Measurements from ENCODE around the gene CD44.

CD44 gene

DNA sequence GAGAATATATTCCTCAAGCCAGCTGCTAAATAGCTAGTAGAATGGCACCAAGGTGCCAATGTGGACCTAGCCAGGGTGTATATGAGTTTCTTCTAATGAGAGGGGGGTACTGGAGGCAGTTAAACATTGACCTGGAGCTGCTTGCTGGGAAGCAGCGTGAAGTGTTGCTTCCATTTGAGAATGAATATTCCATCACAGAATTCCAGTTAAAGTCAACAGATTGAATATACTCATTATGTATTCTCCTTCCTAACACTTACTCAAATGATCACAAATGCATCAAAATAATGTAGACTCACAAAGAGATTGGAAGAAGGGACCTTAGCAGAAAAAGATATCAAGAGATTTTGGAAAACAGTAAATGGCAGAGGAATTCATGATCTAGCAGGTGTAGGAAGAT, 102.1 kb downstream of the CD44 start:
- no peak for DNase-seq

DNA sequence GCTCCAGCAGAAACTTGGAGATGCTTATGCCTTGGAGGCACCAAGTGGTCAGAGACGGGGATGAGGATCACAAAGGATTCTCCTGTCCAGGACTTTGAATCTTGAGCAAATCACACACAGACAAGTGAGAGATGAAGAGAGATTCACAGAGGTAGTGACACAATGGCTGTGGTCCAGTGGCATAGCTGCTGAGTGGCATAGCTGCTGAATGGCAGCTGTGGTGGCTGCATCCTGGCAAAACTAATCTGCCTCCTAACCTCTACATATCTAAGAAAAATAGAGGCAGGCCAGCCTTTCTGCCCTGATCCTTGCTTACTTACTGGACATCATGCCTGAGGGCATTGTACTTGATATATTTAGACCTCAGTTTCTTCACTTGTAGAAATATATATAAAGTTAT, 102.6 kb downstream of the CD44 start:
- DNase-seq, result no peak

DNA sequence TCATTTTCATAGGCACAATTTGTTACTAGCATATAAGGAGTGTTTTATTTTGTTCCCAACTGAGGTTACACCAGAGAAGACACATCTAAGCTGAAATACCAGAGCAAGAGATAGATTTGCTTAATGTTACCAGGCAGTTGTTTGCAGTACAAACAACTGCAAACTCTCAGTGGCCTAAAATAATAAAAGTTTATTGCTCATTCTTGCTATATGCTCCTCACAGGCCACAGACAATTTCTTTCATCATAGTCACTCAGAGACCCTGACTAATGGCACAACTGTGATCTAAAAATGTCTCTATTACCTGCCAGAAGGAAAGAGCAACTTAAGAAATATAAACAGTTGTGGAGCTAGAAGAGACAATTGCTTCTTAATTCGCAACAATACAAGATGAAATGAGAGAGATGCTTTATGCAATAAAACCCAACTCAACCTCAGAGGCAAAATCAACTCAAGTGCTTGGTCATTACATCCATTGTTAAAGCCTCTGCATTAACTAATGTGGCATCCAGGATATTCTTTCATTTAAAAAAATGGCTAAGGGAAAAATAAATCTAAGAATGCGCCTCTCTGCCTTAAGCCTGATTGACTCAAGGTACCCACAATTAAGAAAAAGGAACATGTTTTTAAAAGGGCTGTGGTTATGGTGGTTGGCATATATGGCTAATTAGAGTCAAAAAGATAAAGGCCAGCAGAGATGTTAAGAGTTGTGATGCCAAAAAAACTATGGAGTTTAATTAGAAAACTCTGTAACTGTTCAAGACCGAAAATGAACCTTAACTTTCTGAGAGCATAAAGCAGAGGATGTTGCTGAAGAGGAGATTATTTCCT, 103.7 kb downstream of the CD44 start:
- DNase-seq, result no peak

DNA sequence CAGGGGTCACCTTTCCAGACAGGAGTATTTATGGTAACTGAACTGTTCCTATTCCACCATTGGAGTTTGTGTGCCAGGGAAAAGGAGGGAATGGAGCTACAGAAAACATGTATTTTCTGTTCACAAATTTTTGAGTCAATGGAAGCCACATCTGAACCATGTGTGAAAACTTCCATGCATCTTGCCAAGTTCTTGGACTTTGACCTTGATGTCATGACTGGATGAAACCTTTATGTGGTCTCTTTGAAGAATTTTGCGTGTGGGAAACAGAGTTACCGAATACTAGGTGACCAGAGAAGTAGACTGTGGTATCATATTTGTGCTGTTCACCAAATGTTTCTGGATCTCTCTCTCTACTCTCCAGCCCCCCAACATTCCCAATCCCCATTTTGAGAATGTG, 104.8 kb downstream of the CD44 start:
- no peak for DNase-seq

DNA sequence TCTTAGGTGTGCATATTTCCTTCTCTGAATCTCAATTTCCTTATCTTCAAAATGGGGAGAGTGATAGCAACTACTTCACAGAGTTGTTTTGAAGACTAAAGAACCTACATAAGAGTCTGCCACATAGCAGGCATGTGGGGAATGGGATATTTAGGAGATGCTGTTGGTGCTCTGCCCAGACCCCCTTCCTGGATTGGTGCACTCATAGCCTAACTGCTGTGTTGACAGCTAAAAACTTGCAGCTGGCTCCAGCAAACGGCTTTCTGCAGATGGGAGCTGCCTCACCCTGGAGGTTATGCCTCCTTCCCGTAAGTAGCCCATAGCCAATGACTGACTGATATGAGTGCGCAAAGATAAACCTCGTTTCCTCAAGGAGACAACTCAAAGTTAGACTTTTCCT, 106.1 kb downstream of the CD44 start:
- no peak for DNase-seq

DNA sequence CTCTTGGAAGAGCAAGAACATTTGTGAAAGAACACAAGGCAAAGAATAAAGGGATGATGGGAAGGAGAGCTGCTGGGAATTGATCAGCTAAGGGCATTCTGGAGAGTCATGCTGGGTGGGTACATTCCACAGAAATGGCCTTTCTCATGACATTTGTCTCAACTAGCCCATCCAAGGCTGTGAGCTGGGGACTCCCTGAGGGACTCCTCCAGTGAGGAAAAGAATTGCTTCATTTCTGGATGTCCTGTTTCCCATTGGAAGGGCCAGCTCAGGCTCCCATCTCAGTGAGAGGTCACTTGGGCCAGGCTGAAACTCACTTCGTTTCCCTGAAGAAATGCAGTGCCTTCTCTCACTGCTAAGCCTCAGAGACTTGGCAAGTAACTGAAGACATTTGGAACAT, 106.8 kb downstream of the CD44 start:
- DNase-seq, result no peak

DNA sequence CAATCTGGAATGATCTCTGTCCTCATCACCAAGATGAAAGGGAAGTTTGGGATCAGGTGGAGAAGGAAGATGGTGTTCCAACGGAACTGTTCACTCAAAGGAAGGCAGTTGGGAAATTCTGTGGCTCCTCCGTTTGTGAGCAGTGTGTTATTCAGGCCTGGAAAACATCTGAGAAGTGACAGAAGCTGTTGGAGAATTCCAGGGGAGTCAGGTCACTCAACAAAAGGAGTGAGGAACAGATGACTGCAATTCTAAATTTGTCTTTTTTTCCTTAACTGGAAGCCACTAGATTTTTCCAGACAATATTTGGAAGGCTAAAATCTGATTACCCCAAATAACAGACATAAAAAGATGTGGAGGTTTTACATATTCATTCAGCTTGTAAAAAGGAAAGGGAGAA, 107.8 kb downstream of the CD44 start:
- DNase-seq, result no peak

DNA sequence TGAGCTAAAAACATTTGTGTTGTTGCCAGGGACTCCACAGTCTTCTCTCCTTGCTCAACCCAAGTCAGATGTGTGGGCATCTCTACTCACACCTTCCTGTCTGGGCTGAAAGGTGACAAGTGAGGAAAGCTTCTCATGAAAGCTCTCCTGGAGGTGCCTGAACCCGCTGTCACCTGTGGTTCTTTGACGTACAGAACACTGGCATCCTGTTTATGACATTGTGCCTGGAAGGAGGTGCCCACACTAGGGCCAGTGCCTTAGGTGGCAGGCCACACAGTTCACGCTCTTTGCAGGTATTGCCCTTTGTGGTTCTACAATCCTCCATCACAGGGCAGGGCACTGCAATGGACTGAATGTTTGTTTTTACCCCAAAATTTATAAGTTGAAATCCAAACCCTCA, 108.5 kb downstream of the CD44 start:
- DNase-seq, result no peak

DNA sequence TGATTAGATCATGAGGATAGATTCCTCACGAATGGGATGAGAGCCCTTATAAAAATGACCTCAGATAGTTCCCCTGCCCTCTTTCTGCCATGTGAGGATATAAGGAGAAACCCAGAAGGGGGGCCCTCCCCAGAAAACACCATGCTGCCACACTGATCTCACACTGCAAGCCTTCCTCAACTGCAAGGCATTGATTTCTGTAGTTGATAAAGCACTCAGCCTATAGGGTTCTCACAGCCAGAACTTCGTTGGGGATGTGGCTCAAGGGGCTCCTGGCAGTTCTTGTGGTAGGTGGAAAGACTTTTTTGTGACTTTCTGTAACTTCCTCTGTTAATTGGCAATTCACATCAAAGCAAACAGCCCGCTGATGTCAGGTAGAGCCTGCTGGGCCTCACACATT, 108.9 kb downstream of the CD44 start:
- no peak for DNase-seq

DNA sequence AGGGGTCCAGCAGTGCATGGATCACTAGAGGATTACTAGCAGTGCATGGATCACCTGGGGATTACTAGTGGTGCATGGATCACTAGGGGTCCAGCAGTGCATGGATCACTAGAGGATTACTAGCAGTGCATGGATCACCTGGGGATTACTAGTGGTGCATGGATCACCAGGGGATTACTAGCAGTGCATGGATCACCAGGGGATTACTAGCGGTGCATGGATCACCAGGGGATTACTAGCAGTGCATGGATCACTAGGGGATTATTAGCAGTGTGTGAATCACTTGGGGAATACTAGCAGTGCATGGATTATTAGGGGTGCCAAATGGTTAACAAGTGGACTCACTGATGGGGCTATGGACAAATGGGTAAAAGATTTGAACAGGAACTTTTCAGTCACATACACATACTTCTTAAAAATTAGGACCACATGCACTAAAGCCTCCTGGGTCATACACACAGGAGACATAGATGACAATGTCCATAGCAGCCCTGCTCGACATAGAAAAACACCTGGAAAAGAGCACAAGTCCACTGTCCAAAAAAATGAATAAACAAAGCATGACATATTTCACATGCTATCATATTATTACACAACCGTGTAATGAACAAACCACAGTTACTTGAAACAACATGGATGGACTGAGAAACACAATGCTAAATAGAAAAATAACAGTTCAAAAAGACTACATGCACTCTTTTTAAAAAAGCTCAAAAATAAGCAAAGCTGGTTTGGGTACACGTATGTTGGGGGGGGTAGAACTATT, 109.8 kb downstream of the CD44 start:
- no peak for DNase-seq

DNA sequence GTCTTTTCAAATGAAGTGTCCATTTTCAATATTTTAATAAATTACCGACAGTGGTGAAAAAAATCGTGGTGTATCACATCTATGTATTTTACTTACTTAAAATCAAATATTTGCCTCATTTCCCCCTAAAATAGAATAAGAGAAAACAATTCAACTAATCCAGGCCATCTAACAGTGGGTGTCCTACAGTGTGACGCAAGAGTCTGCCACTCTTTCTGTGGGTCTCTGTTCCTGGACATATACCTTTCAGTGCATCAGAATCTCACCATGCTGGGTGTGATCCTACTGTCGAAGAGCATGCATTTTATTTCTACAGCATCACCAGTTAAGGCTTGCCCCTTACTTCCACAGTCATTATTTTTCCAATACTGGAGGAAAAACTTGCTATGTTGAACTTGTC, 111.2 kb downstream of the CD44 start:
- no peak for DNase-seq

DNA sequence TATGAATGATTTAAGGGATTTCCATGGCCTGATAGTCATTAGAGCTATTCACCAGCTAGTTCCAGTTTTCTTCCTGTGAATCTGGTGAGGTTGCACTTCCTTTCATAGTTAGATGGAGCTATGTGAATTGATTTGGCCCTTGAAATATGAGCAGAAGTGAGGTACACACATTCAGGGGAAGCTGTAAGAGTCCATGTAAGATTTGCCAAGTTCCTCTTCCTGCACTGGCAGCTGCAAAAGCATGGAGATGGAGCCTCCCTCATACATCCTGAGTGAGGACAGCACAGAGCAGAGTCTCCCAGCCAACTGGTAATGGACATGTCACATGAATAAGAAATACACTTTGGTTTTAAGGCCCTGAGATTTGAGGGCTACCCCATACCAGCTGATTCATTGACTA, 111.7 kb downstream of the CD44 start:
- no peak for DNase-seq

DNA sequence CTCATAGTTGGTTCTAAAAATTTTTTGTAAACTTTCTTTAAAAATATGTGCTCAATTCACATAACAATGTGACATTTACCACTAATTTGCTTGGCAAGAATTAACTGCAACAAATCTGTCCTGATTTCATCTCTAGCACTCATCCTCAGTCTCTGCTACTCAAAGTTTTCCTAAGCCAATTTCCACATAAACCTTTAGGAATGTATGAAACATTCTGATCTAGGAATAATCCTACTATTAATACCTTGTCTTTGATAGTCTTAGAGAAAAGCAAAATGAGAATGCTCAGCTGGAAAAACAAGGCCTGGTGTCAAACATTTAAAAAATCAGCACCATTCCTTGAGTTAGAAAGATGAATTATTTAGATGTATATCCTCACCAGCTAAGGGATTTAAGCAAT, 114.3 kb downstream of the CD44 start:
- no peak for DNase-seq

DNA sequence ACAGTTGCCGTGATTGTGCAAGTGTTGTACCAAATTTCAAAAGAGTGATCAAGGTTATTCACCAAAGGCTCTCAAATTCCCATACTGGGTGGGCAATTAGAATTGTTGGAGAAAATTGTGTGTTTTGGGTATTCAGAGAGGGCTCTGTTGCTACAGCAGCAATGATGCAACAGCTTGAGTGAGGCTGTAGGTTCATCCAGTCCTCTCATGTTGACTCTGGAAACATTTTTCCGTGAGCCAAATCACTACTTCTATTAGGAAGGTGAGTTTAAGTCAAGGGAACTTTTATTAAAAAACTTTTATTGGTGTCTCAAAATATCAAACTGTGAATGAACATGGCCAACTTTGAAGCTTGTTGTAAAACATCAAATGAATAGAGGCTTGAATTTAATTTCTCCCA, 116.5 kb downstream of the CD44 start:
- DNase-seq, result no peak

DNA sequence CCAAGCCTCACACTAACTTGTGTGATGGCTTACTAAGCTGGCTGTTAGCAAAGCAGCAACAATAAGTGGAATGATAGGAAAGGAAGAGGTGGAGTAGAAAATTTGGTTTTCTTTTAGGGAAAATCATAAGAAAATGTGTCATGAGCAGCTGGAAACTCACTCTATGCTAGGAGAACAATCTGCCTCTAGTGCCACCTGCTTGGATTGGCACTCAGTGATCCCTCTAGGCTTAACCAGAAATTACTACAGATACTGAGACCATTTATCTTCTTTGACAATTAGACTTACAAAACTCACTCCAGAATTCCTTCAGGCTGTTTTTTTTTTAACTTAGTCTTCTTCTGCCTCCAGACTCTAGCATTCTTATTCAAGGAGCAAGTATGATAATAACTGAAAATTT, 117.3 kb downstream of the CD44 start:
- DNase-seq, result no peak

DNA sequence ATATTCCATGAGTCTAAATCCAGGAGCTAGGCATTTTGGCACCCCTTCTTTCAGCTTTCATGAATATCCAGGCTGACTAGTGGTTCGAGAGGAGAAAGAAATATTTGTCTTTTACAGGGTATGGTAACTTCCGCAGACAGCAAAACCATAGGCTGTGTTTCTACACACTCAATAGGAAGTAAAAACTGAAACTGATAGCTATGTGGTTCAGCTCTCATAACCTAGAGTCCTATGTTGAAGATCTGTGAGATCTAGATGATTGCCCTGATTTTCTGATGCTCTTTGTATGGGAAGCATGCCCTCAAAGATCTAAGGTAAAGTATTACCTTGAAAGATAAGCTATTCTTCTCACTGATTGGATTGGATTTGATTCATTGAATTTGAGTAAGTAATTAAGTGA, 118.3 kb downstream of the CD44 start:
- DNase-seq, result no peak

DNA sequence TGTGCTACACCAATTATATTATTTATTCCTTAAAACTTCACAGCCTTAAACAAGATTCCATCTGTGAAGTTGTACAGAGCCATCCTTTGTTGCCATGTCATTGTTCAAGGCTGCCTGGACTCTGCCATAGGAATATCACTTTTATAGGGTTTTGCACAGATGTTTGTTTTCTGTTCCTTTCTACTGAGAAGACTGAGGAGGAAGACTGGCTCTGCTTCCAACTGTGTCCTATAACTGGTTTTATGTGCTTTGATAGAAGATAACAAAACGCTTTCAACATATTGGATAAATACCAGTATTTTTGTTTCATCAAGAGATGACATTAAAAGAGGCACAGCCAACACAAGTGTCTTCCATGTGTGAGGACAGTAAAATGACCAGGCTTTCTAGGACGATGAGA, 120.6 kb downstream of the CD44 start:
- DNase-seq, result no peak

DNA sequence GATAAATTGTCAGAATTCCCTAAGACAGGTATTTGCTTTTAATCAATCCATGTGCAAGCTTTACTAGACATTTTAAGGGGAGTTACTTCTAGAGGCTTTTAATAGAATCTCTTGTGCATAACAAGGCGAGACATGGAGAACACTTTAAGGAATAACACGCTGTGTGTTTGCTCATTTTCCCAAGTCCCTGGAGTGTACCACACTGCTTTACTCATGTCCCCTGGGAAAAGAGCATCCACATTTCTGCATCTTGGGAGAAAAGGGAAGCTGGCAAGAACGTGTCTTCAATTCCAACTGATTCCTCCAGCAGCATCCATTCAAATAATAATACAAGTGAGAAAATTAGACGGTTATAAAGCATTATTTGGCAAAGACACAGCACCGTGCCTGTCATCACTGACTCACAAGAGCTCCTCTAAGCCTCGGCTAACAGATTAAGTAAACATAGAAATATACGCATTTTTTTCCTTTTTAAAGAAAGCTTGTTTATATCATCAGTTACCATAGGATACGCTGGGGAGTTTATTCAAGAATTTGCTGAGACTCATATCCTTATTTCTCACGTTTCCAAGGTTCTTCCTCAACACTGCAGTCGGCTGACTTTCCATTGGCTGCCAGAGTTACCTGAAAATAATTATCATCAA, 121.5 kb downstream of the CD44 start:
- DNase-seq, result no peak

DNA sequence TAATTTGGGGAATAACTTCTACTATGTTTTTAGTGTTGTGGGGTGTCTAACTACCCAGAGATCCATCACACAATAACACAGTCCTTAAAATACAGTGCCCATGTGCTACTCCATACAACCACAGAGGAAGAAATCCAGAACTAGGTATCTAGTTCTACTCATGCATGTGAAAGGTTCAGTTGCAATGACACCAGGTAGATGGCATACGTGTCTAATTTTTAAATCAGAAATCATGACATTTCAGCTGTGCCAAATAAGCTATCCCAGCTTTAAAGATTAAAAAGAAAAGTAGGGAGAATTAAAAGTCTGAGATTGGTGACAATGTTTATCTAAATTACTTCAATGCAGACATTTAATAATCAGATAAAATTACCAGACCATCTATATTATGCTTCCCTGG, 122.2 kb downstream of the CD44 start:
- DNase-seq, result no peak

DNA sequence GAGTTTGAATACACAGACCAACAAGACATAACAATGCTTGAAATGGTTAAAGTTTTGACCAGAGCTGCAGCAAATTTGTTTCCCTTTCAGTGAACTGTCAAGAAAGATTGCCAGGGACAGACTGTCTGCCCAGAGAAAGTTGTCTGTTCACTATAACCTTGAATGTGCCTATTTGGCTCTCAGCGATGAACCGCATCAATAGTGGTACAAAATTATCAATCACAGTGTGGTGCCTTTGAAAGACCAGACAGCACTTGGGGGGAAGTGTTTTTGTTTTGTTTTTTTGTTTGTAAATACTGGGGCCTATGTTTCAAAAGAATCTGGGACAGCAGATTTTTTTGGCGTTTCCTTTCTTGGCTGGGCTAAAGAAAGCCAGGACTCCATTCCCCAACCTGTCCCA, 123.1 kb downstream of the CD44 start:
- DNase-seq, result no peak

DNA sequence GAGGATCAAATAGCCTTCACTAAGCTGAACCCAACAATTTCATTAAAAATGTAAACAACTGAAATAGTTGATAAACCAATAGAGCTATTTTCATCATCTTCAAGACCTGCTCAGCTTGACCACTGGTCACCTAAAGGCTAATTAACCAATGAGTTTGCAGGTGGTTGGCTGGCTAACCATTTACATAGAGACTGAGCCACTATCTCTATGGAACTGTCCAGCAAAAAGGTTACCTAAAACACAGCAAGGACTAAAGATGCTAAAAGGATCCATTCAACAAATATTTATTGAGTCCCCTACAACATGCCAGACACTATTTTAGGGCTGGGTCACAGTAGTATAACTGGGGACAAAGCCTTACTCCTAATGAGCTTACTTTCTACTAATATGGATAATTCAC, 123.8 kb downstream of the CD44 start:
- DNase-seq, result no peak

DNA sequence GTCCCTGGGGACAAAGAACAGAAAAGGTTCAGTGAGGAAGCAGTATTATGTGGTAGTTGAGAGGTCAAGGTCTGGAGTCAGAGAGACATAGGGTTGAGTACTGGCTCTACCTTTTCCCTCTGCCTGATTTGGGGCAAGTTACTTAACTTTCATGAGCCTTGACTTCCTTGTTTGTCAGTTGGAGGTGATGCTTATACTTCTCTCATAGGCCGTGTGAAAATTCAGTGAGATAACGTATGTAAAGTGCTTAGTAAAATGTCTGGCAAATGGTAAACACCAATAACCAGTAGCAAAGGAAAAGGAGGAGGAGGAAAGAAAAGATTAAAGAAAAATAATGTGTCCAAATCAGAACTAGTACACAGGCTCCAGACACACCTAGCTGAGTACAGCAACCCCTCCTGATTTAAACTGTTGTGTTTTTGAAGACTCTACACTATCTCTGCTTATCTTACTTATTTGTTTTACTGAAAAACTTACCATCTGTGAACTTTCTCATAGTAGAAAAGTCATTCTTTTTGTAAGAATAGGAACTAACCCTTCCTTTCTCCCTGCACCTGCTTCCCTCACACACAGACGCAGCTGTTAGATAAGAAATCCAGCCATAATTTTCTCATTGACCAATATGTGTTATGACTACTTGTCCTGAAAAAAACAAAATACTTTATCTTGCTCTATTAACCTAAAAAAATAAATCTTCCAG, 126.9 kb downstream of the CD44 start:
- DNase-seq, result no peak

DNA sequence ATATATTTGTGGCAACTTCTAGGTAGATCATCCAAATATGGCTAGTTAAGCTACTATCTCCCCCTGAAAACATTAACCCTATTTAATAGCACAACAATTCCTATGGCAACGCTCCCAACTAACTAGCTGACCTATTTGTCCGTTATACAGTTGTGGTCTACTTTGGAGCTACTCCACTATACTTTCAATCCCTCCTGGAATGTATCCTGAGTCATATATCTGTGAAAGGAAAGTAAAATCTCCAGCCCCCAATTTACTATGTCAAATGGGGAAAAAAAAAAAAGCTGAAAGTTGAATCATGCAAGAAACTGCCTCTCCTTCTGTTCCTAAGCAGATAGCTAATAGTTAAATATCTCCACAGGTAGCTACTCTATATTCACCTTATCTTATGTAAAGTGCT, 128.5 kb downstream of the CD44 start:
- no peak for DNase-seq

DNA sequence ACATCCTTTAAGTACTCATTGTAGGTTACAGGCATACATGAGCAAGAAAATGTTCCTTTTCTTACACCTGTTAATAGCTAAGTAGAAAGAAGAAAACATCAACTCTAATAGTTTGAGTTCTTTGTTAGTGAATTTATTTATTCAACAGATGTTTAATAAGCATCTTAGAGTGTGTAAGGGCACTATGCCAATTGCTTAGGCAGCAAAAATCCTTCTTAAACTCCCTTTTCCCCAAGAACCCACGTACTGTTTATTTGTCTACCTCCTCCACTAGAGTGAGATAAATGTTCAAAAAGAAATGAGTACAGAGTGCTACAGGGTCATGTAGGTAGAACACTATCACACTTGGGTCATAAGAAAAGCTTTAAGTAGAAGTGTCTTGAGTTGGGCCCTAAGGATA, 131.4 kb downstream of the CD44 start:
- no peak for DNase-seq
